ENCODE data around the gene MYL6B. TPM values are rescaled to one million over a fixed set of nuclear protein-coding genes. Genes with fewer than 3 reads are reported as not detected.

Gene MYL6B
- total and polyA plus RNA-seq, 2 experiments from 2014 or later, result 96.9 to 164 TPM

- Histone ChIP-seq H3K79me2 (replicated peaks; ENCODE audit: insufficient read depth) (peaks cover under 1% of the 10 kb centered on the region; the same call in 1 of the 2 replicates), H3K27ac (ENCODE audit: low read depth) (no peak overlapping the region), H3F3A (replicated peaks; ENCODE audit: low read depth) (peaks cover 12% of the 10 kb centered on the region), H3K4me1 (ENCODE audit: insufficient read depth) (peaks cover 21% of the 10 kb centered on the region), H3K4me2 (no peak overlapping the region), H3K36me3 (ENCODE audit: insufficient read depth) (no peaks in the 10 kb centered on the region; the same call in 1 of the 2 replicates), H3K27me3 (ENCODE audit: insufficient read depth) (no peaks in the 10 kb centered on the region), H3K9me2 (ENCODE audit: insufficient read depth) (no peaks in the 10 kb centered on the region), H4K20me1 (replicated peaks; ENCODE audit: insufficient read depth) (no peaks in the 10 kb centered on the region), H3K4me3 (no peak overlapping the region), H2AFZ (no peak overlapping the region)
- Mint-ChIP-seq H3K4me1 (peaks cover 34% of the 10 kb centered on the region), H3K36me3 (ENCODE audit: low read depth) (peaks cover 20% of the 10 kb centered on the region), H3K27ac (no peak overlapping the region), H3K27me3 (ENCODE audit: insufficient read depth, low read depth, poor library complexity) (peaks cover 12% of the 10 kb centered on the region), H3K4me3 (no peak overlapping the region; the same call in 2 of the 3 replicates), H3K9me3 (peaks cover 5% of the 10 kb centered on the region; the same call in 2 of the 3 replicates)
- ATAC-seq, result no peak
- no peak for TF ChIP-seq ETS1 (IDR thresholded peaks at IDR 0.05)
- no peak for TF ChIP-seq JUNB (IDR thresholded peaks at IDR 0.05; ENCODE audit: unreplicated experiment)
- TF ChIP-seq EZH2 (IDR thresholded peaks at IDR 0.05; ENCODE audit: low read depth, unreplicated experiment), result no peak
- TF ChIP-seq REST (IDR thresholded peaks at IDR 0.05; ENCODE audit: unreplicated experiment), result no peak
- no peak for TF ChIP-seq ZNF462 (CRISPR knock-in tag; IDR thresholded peaks at IDR 0.05)
- TF ChIP-seq, protein P1, sequence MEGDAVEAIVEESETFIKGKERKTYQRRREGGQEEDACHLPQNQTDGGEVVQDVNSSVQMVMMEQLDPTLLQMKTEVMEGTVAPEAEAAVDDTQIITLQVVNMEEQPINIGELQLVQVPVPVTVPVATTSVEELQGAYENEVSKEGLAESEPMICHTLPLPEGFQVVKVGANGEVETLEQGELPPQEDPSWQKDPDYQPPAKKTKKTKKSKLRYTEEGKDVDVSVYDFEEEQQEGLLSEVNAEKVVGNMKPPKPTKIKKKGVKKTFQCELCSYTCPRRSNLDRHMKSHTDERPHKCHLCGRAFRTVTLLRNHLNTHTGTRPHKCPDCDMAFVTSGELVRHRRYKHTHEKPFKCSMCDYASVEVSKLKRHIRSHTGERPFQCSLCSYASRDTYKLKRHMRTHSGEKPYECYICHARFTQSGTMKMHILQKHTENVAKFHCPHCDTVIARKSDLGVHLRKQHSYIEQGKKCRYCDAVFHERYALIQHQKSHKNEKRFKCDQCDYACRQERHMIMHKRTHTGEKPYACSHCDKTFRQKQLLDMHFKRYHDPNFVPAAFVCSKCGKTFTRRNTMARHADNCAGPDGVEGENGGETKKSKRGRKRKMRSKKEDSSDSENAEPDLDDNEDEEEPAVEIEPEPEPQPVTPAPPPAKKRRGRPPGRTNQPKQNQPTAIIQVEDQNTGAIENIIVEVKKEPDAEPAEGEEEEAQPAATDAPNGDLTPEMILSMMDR (conservative IDR thresholded peaks at IDR 0.05; ENCODE audit: low read depth in 2 of 2), result no peak
- TF ChIP-seq ZNF114 (CRISPR knock-in tag; IDR thresholded peaks at IDR 0.05), result no peak
- no peak for TF ChIP-seq POLR2AphosphoS5 (IDR thresholded peaks at IDR 0.05; ENCODE audit: low read depth)
- no peak for TF ChIP-seq EZH2phosphoT487 (IDR thresholded peaks at IDR 0.05; ENCODE audit: unreplicated experiment)
- no peak for TF ChIP-seq NANOG (IDR thresholded peaks at IDR 0.05; ENCODE audit: borderline replicate concordance)
- TF ChIP-seq CREB1 (CRISPR knock-in tag; IDR thresholded peaks at IDR 0.05; ENCODE audit: low read depth), result no peak
- TF ChIP-seq STAT1 (IDR thresholded peaks at IDR 0.05; ENCODE audit: unreplicated experiment), result no peak
- DNase-seq (ENCODE audit: low spot score), result no peak
Observed at GRCh38 chr12:56122637-56123036, 29.8 kb upstream of the MYL6B start.

All from GM23338 (cell line).